Gastrocnemius medialis (tissue), 4 donors: ENCODE results near the gene GABPB2. TPM values are rescaled to one million over a fixed set of nuclear protein-coding genes. Genes with fewer than 3 reads are reported as not detected.

ENCODE experiments used
- ATAC-seq, 2 donors: fragments of 150-250 bp; one replicate each; pipeline ENCODE4 v1.9.1; 2016
- DNase-seq, 2 donors: peaks; one replicate each; pipeline ENCODE4 v3.0.0-alpha.2; 2019
- H3K27ac ChIP-seq, 4 donors: fragments of 200-600 bp; sonication (generic); 1 replicate in 1 of 4; 2 replicates in 3 of 4; pipeline ENCODE4 v1.5.1; 2016 to 2018; ENCODE audit warnings: mild to moderate bottlenecking in 2 of 4, moderate library complexity in 1 of 4
- H3K27me3 ChIP-seq, 3 donors: fragments of 200-600 bp; sonication (generic) in 2 of 3; 1 replicate in 1 of 3; 2 replicates in 2 of 3; pipeline versions ENCODE4 v1.5.1 to v1.6.0; 2016 to 2019; ENCODE audit warnings: mild to moderate bottlenecking in 1 of 3, moderate library complexity in 1 of 3
- H3K36me3 ChIP-seq, 2 donors: fragments of 200-600 bp; sonication (generic) in 1 of 2; one replicate each; pipeline ENCODE4 v1.5.1; 2017 to 2018
- H3K4me1 ChIP-seq, 2 donors: fragments of 200-600 bp; sonication (generic) in 1 of 2; one replicate each; pipeline ENCODE4 v1.5.1; 2016 to 2017; ENCODE audit warnings: mild to moderate bottlenecking in 2 of 2
- H3K4me3 ChIP-seq, 4 donors: fragments of 200-600 bp; sonication (generic) in 3 of 4; 1 replicate in 1 of 4; 2 replicates in 3 of 4; pipeline ENCODE4 v1.5.1; 2016 to 2019; ENCODE audit warnings: mild to moderate bottlenecking in 2 of 4
- H3K9me3 ChIP-seq, 3 donors: fragments of 200-600 bp; sonication (generic) in 2 of 3; 1 replicate in 1 of 3; 2 replicates in 2 of 3; pipeline ENCODE4 v1.5.1; 2016 to 2019
- POLR2A ChIP-seq, 2 donors: fragments of 450-650 bp; IDR thresholded peaks; one replicate each; pipeline ENCODE4 v1.6.1; 2017; ENCODE audit warnings: antibody characterized with exemption in 2 of 2, mild to moderate bottlenecking in 2 of 2, moderate library complexity in 2 of 2
- in situ Hi-C, 4 donors: fragments of 200-750 bp; cut with MboI; loops; one replicate each; pipeline versions ENCODE4 v1.15.0 to v1.8.0; 2017; ENCODE audit warnings: low sequenced_read_pairs in 4 of 4
- intact Hi-C: fragments of 100-400 bp; cut with DNase I; formaldehyde crosslinking; loops from one replicate; pipeline ENCODE4 v1.15.1; 2023; ENCODE audit warnings: low total_unique reads
- total RNA-seq, 4 donors: library from RNA; depleted of rRNA; stranded (reverse); fragments of >200 nt; gene quantifications; one replicate each; pipeline versions ENCODE4 v1.1.0 to v1.2.3, GENCODE V29; 2016
- TF ChIP-seq, protein P1 (sequence below), 5 experiments: fragments of 450-650 bp in 3 of 5; fragments of 200-600 bp in 2 of 5; sonication (generic) in 2 of 5; IDR thresholded peaks in 4 of 5; conservative IDR thresholded peaks in 1 of 5; 1 replicate in 4 of 5; 2 replicates in 1 of 5; pipeline ENCODE4 v1.5.1; 2016 to 2019; ENCODE audit warnings: antibody characterized with exemption in 5 of 5, mild to moderate bottlenecking in 3 of 5, moderate library complexity in 3 of 5

GABPB2 gene
- total RNA-seq, 4 donors from 2014 or later = 11.9 to 20.5 (median 17.9) TPM

DNA sequence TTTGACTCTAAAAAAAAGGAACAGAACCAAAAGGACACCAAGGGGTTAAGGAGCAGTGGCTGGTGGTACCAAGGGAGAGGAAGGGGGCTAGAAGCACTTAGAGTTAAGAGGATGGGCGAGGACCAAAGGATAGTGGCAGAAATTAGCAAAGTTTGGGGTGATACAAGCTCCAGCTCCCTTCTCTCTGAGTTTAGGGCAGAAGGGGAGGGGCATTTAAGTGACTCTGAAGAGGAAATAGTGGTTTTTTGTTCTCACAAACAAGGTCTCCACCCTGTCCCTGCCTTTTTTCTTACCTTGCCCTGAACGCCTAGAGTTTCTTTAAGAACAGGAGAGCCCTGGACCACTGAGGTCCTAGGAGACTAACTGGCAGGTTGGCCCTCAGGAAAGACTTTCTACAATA, 14.4 kb upstream of the GABPB2 start:
- ATAC-seq = no peak
- Histone ChIP-seq H3K9me3 (no peaks in the 10 kb centered on the region), H3K36me3 (peaks cover 6 to 49% of the 10 kb centered on the region in 2 donors), H3K27me3 (no peaks in the 10 kb centered on the region), H3K4me3 (peak overlapping the region in 1 of 4 donors; percentile 94), H3K4me1 (peaks cover 28 to 35% of the 10 kb centered on the region in 2 donors), H3K27ac (peak overlapping the region; percentile 90 to 98 (median 94))
- intact Hi-C loops = loop anchor here (5.0 kb wide), 1 partner anchor 49 kb away; the partner anchor contains the start of genes MINDY1 and PRUNE1
- DNase-seq = no peak
- TF ChIP-seq, protein P1, sequence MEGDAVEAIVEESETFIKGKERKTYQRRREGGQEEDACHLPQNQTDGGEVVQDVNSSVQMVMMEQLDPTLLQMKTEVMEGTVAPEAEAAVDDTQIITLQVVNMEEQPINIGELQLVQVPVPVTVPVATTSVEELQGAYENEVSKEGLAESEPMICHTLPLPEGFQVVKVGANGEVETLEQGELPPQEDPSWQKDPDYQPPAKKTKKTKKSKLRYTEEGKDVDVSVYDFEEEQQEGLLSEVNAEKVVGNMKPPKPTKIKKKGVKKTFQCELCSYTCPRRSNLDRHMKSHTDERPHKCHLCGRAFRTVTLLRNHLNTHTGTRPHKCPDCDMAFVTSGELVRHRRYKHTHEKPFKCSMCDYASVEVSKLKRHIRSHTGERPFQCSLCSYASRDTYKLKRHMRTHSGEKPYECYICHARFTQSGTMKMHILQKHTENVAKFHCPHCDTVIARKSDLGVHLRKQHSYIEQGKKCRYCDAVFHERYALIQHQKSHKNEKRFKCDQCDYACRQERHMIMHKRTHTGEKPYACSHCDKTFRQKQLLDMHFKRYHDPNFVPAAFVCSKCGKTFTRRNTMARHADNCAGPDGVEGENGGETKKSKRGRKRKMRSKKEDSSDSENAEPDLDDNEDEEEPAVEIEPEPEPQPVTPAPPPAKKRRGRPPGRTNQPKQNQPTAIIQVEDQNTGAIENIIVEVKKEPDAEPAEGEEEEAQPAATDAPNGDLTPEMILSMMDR (IDR thresholded peaks at IDR 0.05 in 4 of 5, conservative IDR thresholded peaks at IDR 0.05 in 1 of 5) = no peak
- TF ChIP-seq POLR2A (IDR thresholded peaks at IDR 0.05) = peak in 1 of 2 donors; percentile 5
- in situ Hi-C loops = no loop called here

DNA sequence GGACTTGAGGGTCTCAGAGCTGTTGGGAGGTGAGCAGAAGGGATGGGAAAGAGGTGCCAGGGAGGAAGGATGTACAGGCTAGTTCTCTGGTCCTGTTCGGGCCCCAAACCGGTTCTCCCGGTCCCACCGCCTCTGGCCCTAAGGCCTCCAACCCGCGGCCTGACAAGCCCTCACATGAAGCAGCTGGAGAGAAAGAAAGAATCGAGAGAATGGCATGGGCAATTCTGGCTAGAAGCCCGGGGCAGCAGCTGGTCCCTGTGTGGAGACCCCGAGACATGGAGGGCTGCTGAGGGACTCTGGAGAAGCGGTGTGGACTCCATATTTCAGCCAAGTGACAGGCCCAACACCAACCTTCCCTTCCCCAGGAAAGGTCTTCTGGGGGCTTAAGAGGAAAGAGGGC, 11.9 kb upstream of the GABPB2 start:
- no peak for TF ChIP-seq POLR2A (IDR thresholded peaks at IDR 0.05)
- TF ChIP-seq, protein P1 (IDR thresholded peaks at IDR 0.05 in 4 of 5, conservative IDR thresholded peaks at IDR 0.05 in 1 of 5) = no peak
- intact Hi-C loops = loop anchor here (1.0 to 5.0 kb wide), 2 partner anchors 34 to 51 kb away; partner anchors contain the start of genes MINDY1 and PRUNE1
- in situ Hi-C loops = no loop called here

DNA sequence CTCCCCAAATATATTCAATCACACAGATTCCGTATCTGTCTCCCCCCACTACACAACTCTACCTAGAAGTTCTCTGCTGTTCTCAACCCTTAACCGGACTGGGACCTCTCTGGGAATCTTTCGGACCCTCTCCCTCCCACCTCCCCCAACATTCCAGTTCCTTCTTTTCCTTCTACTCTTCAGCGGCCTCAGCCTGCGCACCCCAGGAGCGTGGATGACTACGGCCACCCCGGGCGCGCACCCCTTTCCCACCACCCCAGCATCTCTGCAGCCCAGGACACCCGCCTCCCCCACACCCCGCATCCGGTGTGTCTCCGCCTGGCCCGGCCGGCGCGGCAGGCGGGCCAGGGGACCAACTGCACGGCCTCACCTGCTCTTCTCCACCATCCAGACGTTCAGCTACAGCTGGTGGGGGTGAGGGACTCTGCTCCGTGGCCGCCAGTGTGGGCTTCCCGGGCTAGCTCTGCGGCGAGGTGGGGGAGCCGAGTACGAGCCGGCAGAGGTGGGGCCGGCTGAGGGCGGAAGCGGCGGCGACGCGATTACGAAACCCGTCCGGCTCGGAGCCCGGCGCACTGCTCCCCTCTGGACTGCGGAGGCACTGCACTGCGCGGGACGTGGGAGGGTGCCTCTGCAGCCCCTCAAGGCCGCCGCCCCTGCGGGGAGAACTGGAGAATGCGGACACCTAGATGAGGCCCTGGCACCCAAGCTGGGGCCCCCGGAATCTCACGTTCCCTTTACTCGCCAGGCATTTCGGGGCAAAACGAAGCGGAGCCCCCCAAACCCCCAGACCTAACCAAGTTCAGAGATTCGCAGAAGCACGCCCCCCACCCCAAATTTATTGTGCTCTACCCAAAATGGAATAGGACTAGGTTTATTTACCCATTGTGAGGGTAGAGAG, 11.2 kb upstream of the GABPB2 start, which contains the start of gene CDC42SE1:
TSS of gene CDC42SE1 (minus strand) at position 514 of the 898 bp plus-strand sequence. CDS start 3,892 bp downstream, outside the sequence.
- Histone ChIP-seq H3K27me3 (no peaks in the 10 kb centered on the region), H3K36me3 (peaks cover 6 to 19% of the 10 kb centered on the region in 2 donors), H3K4me1 (peaks cover 28 to 35% of the 10 kb centered on the region in 2 donors), H3K9me3 (no peaks in the 10 kb centered on the region), H3K27ac (peak within 1 kb of the TSS; percentile 90 to 98 (median 94)), H3K4me3 (peak within 1 kb of the TSS; percentile 90 to 98 (median 94))
- ATAC-seq = peak; percentile 89
- TF ChIP-seq POLR2A (IDR thresholded peaks at IDR 0.05) = peak; percentile 88 to 94
- TF ChIP-seq, protein P1 (IDR thresholded peaks at IDR 0.05 in 4 of 5, conservative IDR thresholded peaks at IDR 0.05 in 1 of 5) = peak; percentile 77 to 94 (median 91)
- peak; percentile 64 to 75 for DNase-seq
- intact Hi-C loops (loop anchor here (1.0 to 5.0 kb wide), 2 partner anchors 35 to 52 kb away; partner anchors contain the start of genes MINDY1 and PRUNE1), in situ Hi-C loops (no loop called here)

More for the DNA sequence above, 11.9 kb upstream of the GABPB2 start:
- Histone ChIP-seq H3K9me3 (no peaks in the 10 kb centered on the region), H3K4me3 (peak overlapping the region; percentile 90 to 98 (median 94)), H3K27ac (peak overlapping the region; percentile 90 to 98 (median 94)), H3K27me3 (no peaks in the 10 kb centered on the region), H3K4me1 (peaks cover 28 to 35% of the 10 kb centered on the region in 2 donors), H3K36me3 (peaks cover 6 to 26% of the 10 kb centered on the region in 2 donors)
- no peak for ATAC-seq
- no peak for DNase-seq

DNA sequence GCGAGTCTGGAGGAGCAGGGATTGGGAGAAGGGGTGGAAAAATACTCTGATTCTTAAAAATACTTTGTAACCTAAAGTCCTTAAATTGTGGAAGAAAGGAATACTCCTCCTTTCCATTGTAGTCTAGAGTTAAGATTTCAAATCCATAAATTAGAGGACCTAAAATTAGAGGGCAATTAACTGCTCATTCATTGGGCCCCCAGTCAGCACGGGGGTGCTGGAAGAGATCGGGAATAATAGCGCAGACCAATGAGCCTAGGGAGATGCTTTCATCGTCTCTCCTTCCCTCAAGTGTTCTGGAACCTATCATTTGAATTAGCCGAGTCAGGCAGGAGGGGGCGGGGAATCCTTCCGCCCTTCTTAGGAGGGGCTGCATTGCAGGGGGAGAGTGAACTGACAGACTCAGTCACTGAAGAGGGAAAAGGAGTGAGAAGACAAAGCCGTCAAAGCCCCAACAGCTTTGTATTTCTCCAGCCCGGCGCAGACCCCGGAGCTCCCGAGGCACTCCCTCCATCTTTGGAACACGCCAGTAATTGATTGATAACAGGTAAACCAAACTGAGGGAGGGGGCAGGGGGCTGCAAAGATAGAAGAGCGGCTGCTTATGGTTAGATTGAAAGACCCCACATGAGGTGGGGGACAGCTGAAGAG, 10.4 kb upstream of the GABPB2 start, which contains the start of gene MLLT11:
TSS of gene MLLT11 (plus strand) at position 391 of the 650 bp plus-strand sequence. CDS start 6,828 bp downstream, outside the sequence.
- Histone ChIP-seq H3K27me3 (no peaks in the 10 kb centered on the region), H3K4me3 (peak within 1 kb of the TSS; percentile 90 to 98 (median 94)), H3K4me1 (peaks cover 28 to 35% of the 10 kb centered on the region in 2 donors), H3K36me3 (peaks cover 2 to 11% of the 10 kb centered on the region in 2 donors), H3K9me3 (no peaks in the 10 kb centered on the region), H3K27ac (peak within 1 kb of the TSS; percentile 90 to 98 (median 94))
- DNase-seq = peak in 1 of 2 donors; percentile 46
- peak; percentile 65 to 67 for ATAC-seq
- TF ChIP-seq, protein P1 (IDR thresholded peaks at IDR 0.05 in 4 of 5, conservative IDR thresholded peaks at IDR 0.05 in 1 of 5) = no peak
- peak; percentile 9 to 16 for TF ChIP-seq POLR2A (IDR thresholded peaks at IDR 0.05)
- intact Hi-C loops = no loop called here
- in situ Hi-C loops = no loop called here
